Rectal smooth muscle tissue (tissue), 1 donor: ENCODE results near the gene SRR.
A peak's percentile ranks its signal among the peaks of the same experiment; 100 is the strongest.

Experiments
- H3K27ac ChIP-seq: one replicate; pipeline ENCODE4 v1.7.0; 2013; ENCODE audit warnings: low read depth, low read length, inconsistent platforms
- H3K27me3 ChIP-seq: one replicate; pipeline ENCODE4 v1.7.0; 2013; ENCODE audit warnings: low read length; ENCODE audit not compliant: control insufficient read depth, insufficient read depth
- H3K36me3 ChIP-seq: one replicate; pipeline ENCODE4 v1.7.0; 2013; ENCODE audit warnings: low read length; ENCODE audit not compliant: control insufficient read depth, insufficient read depth
- H3K4me1 ChIP-seq: one replicate; pipeline ENCODE4 v1.7.0; 2013; ENCODE audit warnings: low read length; ENCODE audit not compliant: control insufficient read depth, insufficient read depth
- H3K4me3 ChIP-seq: one replicate; pipeline ENCODE4 v1.7.0; 2013; ENCODE audit warnings: low read length
- H3K9ac ChIP-seq: one replicate; pipeline ENCODE4 v1.7.0; 2013; ENCODE audit warnings: low read length

The SRR gene

DNA sequence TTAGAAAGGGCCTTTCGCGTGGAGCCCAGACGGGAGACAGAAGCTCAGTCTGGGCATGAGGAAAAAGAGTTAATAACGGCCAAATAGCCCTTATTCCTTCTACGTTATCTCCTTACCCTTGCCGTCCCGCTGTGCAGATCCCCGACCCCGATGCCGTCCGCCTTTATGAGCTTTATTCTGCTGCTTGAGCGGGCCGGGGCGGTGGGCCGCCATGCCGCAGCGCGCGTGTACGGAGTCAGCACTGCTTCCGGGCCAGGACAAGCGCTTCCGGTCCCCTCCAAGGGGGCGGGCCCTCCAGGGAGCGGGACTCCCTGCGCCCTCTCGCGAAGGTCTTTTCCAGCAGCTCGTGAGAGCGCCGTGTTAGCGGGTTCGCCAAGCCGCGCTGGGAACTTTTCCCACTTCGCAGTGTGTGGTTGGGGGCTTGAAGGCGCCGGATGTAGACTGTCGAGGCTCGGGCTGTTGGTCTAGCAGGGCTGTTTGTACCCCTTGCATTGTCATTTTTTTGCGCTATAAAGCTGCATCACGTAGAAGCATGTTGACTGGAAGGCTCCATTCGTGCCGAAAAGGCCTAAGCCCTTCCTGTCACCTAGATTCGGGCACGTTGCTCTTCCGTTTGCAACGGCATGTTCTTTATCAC, 32.6 kb downstream of the SRR start, which contains the start of gene TSR1:
Gene TSR1 (minus strand): TSS at position 243 of the 637 bp plus-strand sequence. CDS start 30 bp downstream, at position 213.
- Histone ChIP-seq H3K4me1 (peaks cover 8% of the 10 kb centered on the region), H3K27ac (peak within 1 kb of the TSS; percentile 87), H3K27me3 (no peaks in the 10 kb centered on the region), H3K9ac (peak within 1 kb of the TSS; percentile 71), H3K4me3 (peak within 1 kb of the TSS; percentile 84), H3K36me3 (peaks cover 21% of the 10 kb centered on the region)

DNA sequence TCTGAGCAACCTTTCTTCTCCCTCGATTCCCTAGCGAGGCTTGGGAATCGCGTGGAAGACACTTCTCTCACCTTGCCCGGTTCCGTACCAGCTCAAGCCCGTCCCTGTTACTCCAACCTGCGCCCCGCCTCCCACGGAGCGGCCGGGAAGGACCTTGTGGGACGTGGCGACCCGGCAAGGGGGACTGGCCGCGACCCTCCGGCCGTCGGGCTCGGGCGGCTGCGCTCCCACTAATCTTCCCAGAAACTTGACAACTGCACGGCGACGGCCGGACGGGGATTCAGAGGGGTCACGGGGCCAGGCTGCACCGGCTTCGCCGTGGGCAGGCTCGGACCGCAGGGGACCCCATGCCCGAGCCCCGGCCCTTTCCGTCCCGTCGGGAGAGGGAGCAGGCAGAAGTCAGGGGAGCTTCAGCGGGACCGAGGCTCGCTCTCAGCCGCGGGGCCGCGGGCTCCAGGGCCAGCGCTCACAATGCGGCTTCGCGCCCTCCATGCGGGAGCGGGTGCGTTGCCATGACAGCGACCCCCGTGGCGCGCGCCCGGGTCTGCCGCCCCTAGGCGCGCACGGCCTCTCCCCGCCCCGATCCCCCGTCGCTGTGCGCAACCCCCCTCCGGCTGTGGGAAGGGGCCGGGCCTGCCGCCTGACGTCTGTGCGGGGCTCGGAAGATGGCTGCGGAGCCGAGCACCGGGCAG, 33.2 kb downstream of the SRR start, which contains the start of gene SGSM2:
Gene SGSM2 (plus strand): TSS at position 650 of the 692 bp plus-strand sequence. CDS start 188 bp downstream, outside the sequence.
- peak within 1 kb of the TSS; percentile 84 for H3K4me3 ChIP-seq
- H3K27ac ChIP-seq = peak within 1 kb of the TSS; percentile 87
- peaks cover 17% of the 10 kb centered on the region for H3K36me3 ChIP-seq
- no peaks in the 10 kb centered on the region for H3K27me3 ChIP-seq
- H3K4me1 ChIP-seq = peaks cover 8% of the 10 kb centered on the region
- peak within 1 kb of the TSS; percentile 72 for H3K9ac ChIP-seq

- peak overlapping the region; percentile 87 for H3K27ac ChIP-seq
- peaks cover 8% of the 10 kb centered on the region for H3K4me1 ChIP-seq
- H3K36me3 ChIP-seq = peaks cover 16% of the 10 kb centered on the region
- peak overlapping the region; percentile 72 for H3K9ac ChIP-seq
- H3K27me3 ChIP-seq = no peaks in the 10 kb centered on the region
- H3K4me3 ChIP-seq = peak overlapping the region; percentile 84
These were observed 34.0 kb downstream of the SRR start for GRCh38 chr17:2337544-2338314.

DNA sequence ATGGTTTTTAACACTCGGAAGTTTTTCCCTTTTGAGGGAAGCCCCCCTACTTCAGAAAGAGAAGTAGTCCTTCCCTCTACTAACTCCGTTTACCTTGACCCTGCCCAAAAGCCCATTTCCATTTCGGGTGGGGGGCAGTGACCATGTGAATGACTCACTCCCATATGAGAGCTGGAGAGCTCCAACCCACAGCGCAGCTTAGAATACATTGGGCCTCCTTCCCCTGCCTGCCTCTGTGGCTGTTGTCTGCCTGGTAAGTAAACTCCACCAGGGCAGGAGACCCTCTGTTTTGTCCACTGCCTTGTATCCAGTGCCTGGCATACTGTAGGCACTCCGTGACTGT, 34.5 kb downstream of the SRR start:
- peak overlapping the region; percentile 87 for H3K27ac ChIP-seq
- peak overlapping the region; percentile 8 for H3K9ac ChIP-seq
- H3K4me3 ChIP-seq = peak overlapping the region; percentile 84
- peaks cover 11% of the 10 kb centered on the region for H3K36me3 ChIP-seq
- H3K27me3 ChIP-seq = no peaks in the 10 kb centered on the region
- peaks cover 8% of the 10 kb centered on the region for H3K4me1 ChIP-seq

GRCh38 chr17:2343421-2343820, 39.7 kb downstream of the SRR start:
- H3K4me1 ChIP-seq = no peaks in the 10 kb centered on the region
- H3K27ac ChIP-seq = no peak overlapping the region
- no peak overlapping the region for H3K9ac ChIP-seq
- H3K27me3 ChIP-seq = no peaks in the 10 kb centered on the region
- H3K36me3 ChIP-seq = peaks cover 10% of the 10 kb centered on the region
- H3K4me3 ChIP-seq = no peak overlapping the region

DNA sequence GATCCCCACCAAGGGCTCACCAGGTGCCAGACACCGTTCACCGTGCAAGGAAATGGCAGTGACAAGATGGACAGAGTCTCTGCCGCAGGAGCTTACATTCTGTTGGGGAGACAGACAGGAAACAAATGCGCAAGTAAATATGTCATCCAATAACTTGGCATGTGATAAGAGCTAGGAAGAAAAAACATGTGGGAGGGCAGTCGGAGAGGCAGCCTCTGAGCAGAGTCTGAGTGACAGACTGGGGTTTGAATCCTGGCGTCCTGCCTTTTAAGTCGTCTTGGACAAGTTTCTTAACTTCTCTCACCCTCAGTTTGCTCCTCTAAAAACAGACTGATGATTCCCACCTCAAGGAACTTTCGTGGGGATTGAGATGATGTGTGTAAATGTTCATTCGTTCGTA, 40.8 kb downstream of the SRR start:
- H3K4me1 ChIP-seq = no peaks in the 10 kb centered on the region
- H3K36me3 ChIP-seq = peaks cover 10% of the 10 kb centered on the region
- no peak overlapping the region for H3K27ac ChIP-seq
- no peak overlapping the region for H3K4me3 ChIP-seq
- no peaks in the 10 kb centered on the region for H3K27me3 ChIP-seq
- no peak overlapping the region for H3K9ac ChIP-seq

GRCh38 chr17:2346475-2346874, 42.7 kb downstream of the SRR start:
- Histone ChIP-seq H3K27ac (no peak overlapping the region), H3K9ac (no peak overlapping the region), H3K27me3 (no peaks in the 10 kb centered on the region), H3K36me3 (peaks cover 8% of the 10 kb centered on the region), H3K4me3 (no peak overlapping the region), H3K4me1 (no peaks in the 10 kb centered on the region)

GRCh38 chr17:2347805-2348685, 44.3 kb downstream of the SRR start:
- H3K27ac ChIP-seq = no peak overlapping the region
- H3K9ac ChIP-seq = no peak overlapping the region
- H3K4me3 ChIP-seq = no peak overlapping the region

GRCh38 chr17:2351269-2351668, 47.5 kb downstream of the SRR start:
- Histone ChIP-seq H3K4me3 (no peak overlapping the region), H3K9ac (no peak overlapping the region), H3K27me3 (no peaks in the 10 kb centered on the region), H3K4me1 (no peaks in the 10 kb centered on the region), H3K27ac (no peak overlapping the region), H3K36me3 (no peaks in the 10 kb centered on the region)

More at GRCh38 chr17:2347805-2348685, 44.3 kb downstream of the SRR start:
- Histone ChIP-seq H3K36me3 (peaks cover 7% of the 10 kb centered on the region), H3K4me1 (no peaks in the 10 kb centered on the region), H3K27me3 (no peaks in the 10 kb centered on the region)

DNA sequence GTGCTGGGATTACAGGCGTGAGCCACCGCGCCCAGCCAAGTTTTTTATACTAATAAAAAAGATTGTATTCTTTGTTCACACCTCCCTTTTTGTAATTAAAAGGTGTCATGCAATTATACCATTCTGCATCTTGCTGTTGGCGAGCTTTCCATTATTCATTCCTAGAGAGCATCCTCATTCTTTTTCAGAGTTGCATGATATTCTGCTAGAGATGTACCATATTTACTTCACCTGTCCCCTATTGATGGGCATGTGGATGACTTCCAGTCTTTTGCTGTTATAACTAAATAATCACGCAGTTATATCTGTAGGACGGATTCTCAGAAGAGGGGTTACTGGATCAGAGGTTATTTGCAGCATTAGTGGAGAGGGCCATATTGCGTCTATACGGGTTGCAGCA, 50.6 kb downstream of the SRR start:
- H3K4me3 ChIP-seq = no peak overlapping the region
- H3K9ac ChIP-seq = no peak overlapping the region
- H3K27ac ChIP-seq = no peak overlapping the region
- H3K4me1 ChIP-seq = peaks cover 3% of the 10 kb centered on the region
- no peaks in the 10 kb centered on the region for H3K27me3 ChIP-seq
- no peaks in the 10 kb centered on the region for H3K36me3 ChIP-seq

- Histone ChIP-seq H3K27me3 (no peaks in the 10 kb centered on the region), H3K4me3 (no peak overlapping the region)
These were observed 53.5 kb downstream of the SRR start for GRCh38 chr17:2357237-2357636.

More at GRCh38 chr17:2357237-2357636, 53.5 kb downstream of the SRR start:
- H3K4me1 ChIP-seq = peaks cover 5% of the 10 kb centered on the region
- H3K36me3 ChIP-seq = peaks cover 2% of the 10 kb centered on the region
- H3K27ac ChIP-seq = no peak overlapping the region
- H3K9ac ChIP-seq = no peak overlapping the region
